ENCODE results near the gene B4GALT1.
A peak's percentile ranks its signal among the peaks of the same experiment; 100 is the strongest.

B4GALT1 gene

GRCh38 chr9:33172256-33173238 lies 5.4 kb upstream of the B4GALT1 start:
- Histone ChIP-seq H3K9me3 (ENCODE audit: control insufficient read depth, low read length) (no peaks in the 10 kb centered on the region), H3K27ac (peak overlapping the region; percentile 95), H3K36me3 (ENCODE audit: control insufficient read depth, insufficient read depth, low read length) (no peaks in the 10 kb centered on the region), H3K9ac (no peak overlapping the region), H3K4me2 (ENCODE audit: low read length) (peak overlapping the region; percentile 61), H3K27me3 (ENCODE audit: control insufficient read depth, insufficient read depth, low read length) (no peaks in the 10 kb centered on the region), H3K4me1 (peaks cover 24% of the 10 kb centered on the region), H3K79me2 (no peaks in the 10 kb centered on the region), H2AFZ (no peak overlapping the region), H3K4me3 (ENCODE audit: low read depth, low read length) (peak overlapping the region; percentile 39)
- TF ChIP-seq, protein P1, sequence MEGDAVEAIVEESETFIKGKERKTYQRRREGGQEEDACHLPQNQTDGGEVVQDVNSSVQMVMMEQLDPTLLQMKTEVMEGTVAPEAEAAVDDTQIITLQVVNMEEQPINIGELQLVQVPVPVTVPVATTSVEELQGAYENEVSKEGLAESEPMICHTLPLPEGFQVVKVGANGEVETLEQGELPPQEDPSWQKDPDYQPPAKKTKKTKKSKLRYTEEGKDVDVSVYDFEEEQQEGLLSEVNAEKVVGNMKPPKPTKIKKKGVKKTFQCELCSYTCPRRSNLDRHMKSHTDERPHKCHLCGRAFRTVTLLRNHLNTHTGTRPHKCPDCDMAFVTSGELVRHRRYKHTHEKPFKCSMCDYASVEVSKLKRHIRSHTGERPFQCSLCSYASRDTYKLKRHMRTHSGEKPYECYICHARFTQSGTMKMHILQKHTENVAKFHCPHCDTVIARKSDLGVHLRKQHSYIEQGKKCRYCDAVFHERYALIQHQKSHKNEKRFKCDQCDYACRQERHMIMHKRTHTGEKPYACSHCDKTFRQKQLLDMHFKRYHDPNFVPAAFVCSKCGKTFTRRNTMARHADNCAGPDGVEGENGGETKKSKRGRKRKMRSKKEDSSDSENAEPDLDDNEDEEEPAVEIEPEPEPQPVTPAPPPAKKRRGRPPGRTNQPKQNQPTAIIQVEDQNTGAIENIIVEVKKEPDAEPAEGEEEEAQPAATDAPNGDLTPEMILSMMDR (IDR thresholded peaks at IDR 0.05): no peak

- Histone ChIP-seq H3K79me2 (peaks cover 8% of the 10 kb centered on the region), H3K36me3 (ENCODE audit: control insufficient read depth, insufficient read depth, low read length) (no peaks in the 10 kb centered on the region), H3K27me3 (ENCODE audit: control insufficient read depth, insufficient read depth, low read length) (no peaks in the 10 kb centered on the region), H3K4me2 (ENCODE audit: low read length) (peak overlapping the region; percentile 60), H3K9me3 (ENCODE audit: control insufficient read depth, low read length) (no peaks in the 10 kb centered on the region), H3K9ac (no peak overlapping the region), H3K4me3 (ENCODE audit: low read depth, low read length) (peak overlapping the region; percentile 39), H3K27ac (peak overlapping the region; percentile 95), H3K4me1 (peaks cover 24% of the 10 kb centered on the region), H2AFZ (peak overlapping the region; percentile 64)
- TF ChIP-seq, protein P1 (IDR thresholded peaks at IDR 0.05): peak; percentile 54
These were observed 3.6 kb upstream of the B4GALT1 start for GRCh38 chr9:33170464-33171415.

DNA sequence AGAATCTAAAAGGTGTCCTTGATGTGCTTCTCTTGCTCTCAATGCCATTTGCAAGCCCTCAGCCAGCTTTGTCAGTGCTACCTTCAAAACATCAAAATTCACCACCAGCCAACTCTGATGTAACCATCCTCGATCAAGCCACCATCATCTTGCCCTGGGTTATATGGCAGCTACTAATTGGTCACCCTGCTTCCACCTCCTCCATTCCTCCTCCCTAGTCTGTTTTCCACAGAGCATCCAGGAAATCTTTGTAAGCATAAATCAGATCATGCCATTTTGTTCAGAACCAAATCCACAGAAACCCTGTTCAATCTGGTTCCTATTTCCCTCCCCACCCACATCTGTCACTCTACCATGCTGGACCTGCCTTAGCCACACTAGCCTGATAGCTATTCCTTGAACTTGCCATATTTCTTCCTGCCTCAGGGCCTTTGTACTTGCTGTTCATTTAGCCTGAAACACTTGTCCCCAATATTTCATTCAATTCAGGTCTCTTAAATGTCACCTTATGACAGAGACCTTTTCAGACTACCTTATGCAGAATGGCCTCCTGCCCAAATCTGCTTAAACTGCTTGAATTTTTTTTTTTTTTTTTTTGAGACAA lies 1.9 kb upstream of the B4GALT1 start:
- H3K4me3 ChIP-seq (ENCODE audit: low read depth, low read length): no peak overlapping the region
- no peaks in the 10 kb centered on the region for H3K27me3 ChIP-seq (ENCODE audit: control insufficient read depth, insufficient read depth, low read length)
- H3K27ac ChIP-seq: peak overlapping the region; percentile 93
- no peak overlapping the region for H3K9ac ChIP-seq
- TF ChIP-seq, protein P1 (IDR thresholded peaks at IDR 0.05): no peak
- peaks cover 19% of the 10 kb centered on the region for H3K79me2 ChIP-seq
- no peaks in the 10 kb centered on the region for H3K36me3 ChIP-seq (ENCODE audit: control insufficient read depth, insufficient read depth, low read length)
- no peaks in the 10 kb centered on the region for H3K9me3 ChIP-seq (ENCODE audit: control insufficient read depth, low read length)
- H3K4me1 ChIP-seq: peaks cover 28% of the 10 kb centered on the region
- no peak overlapping the region for H3K4me2 ChIP-seq (ENCODE audit: low read length)
- no peak overlapping the region for H2AFZ ChIP-seq

DNA sequence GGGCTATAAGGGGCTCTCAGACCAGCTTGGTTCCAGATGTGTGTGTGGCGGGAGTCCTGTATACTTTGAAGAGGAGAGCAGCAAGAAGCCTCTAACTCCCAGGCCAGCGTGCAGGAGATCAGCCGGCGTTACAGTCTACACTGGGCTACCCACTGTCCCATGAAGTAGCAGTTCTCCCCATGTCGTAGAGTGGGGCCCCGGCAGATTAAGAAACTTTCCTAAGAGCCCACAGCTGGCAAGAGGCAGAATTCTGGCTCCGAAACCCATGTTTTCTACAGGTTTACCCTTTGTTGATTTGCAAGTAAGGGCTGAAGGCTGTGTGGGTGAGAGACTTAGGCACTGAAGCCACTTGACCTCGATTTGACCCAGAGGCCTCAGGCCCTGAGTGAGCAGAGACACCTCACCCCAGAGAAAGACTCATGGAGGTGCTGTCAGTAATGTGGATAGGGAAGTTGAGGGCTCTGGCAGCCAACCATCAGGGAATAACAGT lies 881 bp upstream of the B4GALT1 start:
- H3K4me3 ChIP-seq (ENCODE audit: low read depth, low read length): peak overlapping the region; percentile 67
- H3K36me3 ChIP-seq (ENCODE audit: control insufficient read depth, insufficient read depth, low read length): no peaks in the 10 kb centered on the region
- H3K27me3 ChIP-seq (ENCODE audit: control insufficient read depth, insufficient read depth, low read length): no peaks in the 10 kb centered on the region
- TF ChIP-seq, protein P1 (IDR thresholded peaks at IDR 0.05): no peak
- no peaks in the 10 kb centered on the region for H3K9me3 ChIP-seq (ENCODE audit: control insufficient read depth, low read length)
- H2AFZ ChIP-seq: peak overlapping the region; percentile 81
- no peak overlapping the region for H3K9ac ChIP-seq
- peak overlapping the region; percentile 85 for H3K4me2 ChIP-seq (ENCODE audit: low read length)
- peaks cover 24% of the 10 kb centered on the region for H3K79me2 ChIP-seq
- peaks cover 23% of the 10 kb centered on the region for H3K4me1 ChIP-seq
- H3K27ac ChIP-seq: peak overlapping the region; percentile 93

Measured in parathyroid adenoma (tissue), 2 donors.